ENCODE data around the gene LCE2A. TPM values are rescaled to one million over a fixed set of nuclear protein-coding genes. Genes with fewer than 3 reads are reported as not detected.

The LCE2A gene, protein sequence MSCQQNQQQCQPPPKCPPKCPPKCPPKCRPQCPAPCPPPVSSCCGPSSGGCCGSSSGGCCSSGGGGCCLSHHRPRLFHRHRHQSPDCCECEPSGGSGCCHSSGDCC
- not detected for total RNA-seq
- polyA plus RNA-seq (ENCODE audit: insufficient read depth, low read depth, low replicate concordance) = not detected
- long read RNA-seq, donor 1 = 0 reads
- long read RNA-seq, donor 2 = 0 reads
- long read RNA-seq, donor 3 = 0 reads
- long read RNA-seq, donor 4 = 0 reads
- long read RNA-seq, donor 5 = 0 reads
- long read RNA-seq, donor 6 = 0 reads
- long read RNA-seq, donor 7 = 0 reads
- long read RNA-seq, donor 8 = 0 reads
- long read RNA-seq, donor 9 = 0 reads
- long read RNA-seq, donor 10 = 0 reads

DNA sequence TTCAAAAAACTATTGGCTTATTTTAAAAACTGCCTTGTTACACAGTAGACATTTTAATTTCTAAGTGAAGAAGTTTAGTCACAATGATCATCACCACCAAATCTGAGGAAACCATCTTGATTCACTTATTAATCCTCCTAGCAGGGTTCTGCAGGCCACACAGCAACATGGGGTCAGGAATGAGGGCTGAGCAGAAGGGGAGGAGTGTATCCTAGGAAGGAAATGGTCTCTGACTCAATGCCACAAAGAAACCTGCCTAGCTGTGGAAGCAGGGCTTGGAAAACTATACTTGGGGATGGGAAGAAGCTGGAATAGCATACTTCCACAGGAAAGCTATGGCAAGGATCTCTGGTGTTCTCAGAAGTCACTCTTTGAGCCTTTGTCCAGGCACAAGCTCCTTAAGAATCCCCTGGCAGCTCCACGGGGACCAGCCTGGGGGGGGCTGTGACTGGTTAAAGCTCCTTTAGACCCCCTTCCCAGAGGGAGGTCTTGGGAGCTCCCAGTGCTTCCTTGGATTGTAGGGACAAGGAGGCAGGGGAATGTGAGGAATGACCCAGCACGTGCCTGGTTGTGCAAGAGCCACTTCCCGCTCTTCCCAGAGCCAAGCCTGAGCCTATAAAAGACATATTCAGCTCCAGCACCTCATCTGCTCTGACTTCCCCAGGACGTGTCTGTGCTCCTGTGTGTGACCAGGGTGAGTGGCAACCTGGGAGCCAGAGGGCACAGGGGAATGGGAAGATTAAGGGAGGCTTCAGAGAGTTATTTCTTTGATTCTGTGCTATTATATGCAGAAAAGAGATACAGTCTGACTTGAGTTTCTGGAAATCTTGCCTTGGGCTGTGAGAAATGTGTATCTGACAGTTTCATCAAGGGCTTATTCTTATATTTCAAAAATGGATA lies at the start of gene LCE2A:
LCE2A (plus strand) TSS at position 645 of the 900 bp plus-strand sequence. CDS start 557 bp downstream, outside the sequence.
- Histone ChIP-seq H3K27me3 (ENCODE audit: control insufficient read depth, insufficient read depth, low read length) (no peaks in the 10 kb centered on the region), H3K27ac (ENCODE audit: low read depth in 2 of 2, low read length in 2 of 2) (no peak within 1 kb of the TSS), H3K4me3 (ENCODE audit: low read length in 3 of 3) (no peak within 1 kb of the TSS), H3K9ac (ENCODE audit: low read length in 3 of 3) (no peak within 1 kb of the TSS), H3K9me3 (ENCODE audit: control insufficient read depth in 2 of 3, insufficient read depth in 1 of 3, low read length in 3 of 3) (no peaks in the 10 kb centered on the region), H3K4me1 (ENCODE audit: control insufficient read depth in 2 of 3, insufficient read depth in 2 of 3, low read depth in 1 of 3, low read length in 3 of 3) (no peaks in the 10 kb centered on the region), H3K36me3 (ENCODE audit: control insufficient read depth in 2 of 3, insufficient read depth in 3 of 3, low read length in 3 of 3) (no peaks in the 10 kb centered on the region)
- intact Hi-C loops (cut with DNase I) = no loop called here
- FAIRE-seq (no peak), DNase-seq (no peak)
- TF ChIP-seq, protein P1, sequence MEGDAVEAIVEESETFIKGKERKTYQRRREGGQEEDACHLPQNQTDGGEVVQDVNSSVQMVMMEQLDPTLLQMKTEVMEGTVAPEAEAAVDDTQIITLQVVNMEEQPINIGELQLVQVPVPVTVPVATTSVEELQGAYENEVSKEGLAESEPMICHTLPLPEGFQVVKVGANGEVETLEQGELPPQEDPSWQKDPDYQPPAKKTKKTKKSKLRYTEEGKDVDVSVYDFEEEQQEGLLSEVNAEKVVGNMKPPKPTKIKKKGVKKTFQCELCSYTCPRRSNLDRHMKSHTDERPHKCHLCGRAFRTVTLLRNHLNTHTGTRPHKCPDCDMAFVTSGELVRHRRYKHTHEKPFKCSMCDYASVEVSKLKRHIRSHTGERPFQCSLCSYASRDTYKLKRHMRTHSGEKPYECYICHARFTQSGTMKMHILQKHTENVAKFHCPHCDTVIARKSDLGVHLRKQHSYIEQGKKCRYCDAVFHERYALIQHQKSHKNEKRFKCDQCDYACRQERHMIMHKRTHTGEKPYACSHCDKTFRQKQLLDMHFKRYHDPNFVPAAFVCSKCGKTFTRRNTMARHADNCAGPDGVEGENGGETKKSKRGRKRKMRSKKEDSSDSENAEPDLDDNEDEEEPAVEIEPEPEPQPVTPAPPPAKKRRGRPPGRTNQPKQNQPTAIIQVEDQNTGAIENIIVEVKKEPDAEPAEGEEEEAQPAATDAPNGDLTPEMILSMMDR (IDR thresholded peaks at IDR 0.05; ENCODE audit: borderline replicate concordance, extremely low read depth, insufficient read depth) = no peak

DNA sequence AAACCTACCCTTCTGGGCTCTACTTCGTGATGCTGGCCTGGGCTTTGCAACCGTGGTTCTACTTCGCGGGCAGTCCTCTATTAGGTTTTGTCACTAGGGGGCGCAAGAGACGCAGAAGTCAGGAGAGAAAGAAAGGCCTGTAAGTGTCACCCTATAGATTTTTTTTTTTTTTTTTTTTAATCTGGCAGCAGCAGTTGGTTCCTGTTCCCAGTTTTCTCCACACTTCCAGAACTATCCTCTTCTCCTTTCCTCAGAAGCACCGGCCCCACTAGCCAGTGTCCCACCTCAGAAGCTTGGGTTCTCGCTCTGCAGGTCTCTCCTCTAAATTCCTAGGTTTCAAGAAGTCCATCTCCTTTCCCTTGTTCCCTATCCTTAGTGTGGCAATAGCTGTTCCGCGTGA lies 44.0 kb upstream of the LCE2A start:
- TF ChIP-seq, protein P1 (IDR thresholded peaks at IDR 0.05; ENCODE audit: borderline replicate concordance, extremely low read depth, insufficient read depth) = peak; percentile 50
- Histone ChIP-seq H3K36me3 (ENCODE audit: control insufficient read depth in 2 of 3, insufficient read depth in 3 of 3, low read length in 3 of 3) (no peaks in the 10 kb centered on the region), H3K4me3 (ENCODE audit: low read length in 3 of 3) (no peak overlapping the region), H3K27ac (ENCODE audit: low read depth in 2 of 2, low read length in 2 of 2) (no peak overlapping the region), H3K4me1 (ENCODE audit: control insufficient read depth in 2 of 3, insufficient read depth in 2 of 3, low read depth in 1 of 3, low read length in 3 of 3) (no peaks in the 10 kb centered on the region), H3K27me3 (ENCODE audit: control insufficient read depth, insufficient read depth, low read length) (no peaks in the 10 kb centered on the region), H3K9ac (ENCODE audit: low read length in 3 of 3) (no peak overlapping the region), H3K9me3 (ENCODE audit: control insufficient read depth in 2 of 3, insufficient read depth in 1 of 3, low read length in 3 of 3) (no peaks in the 10 kb centered on the region)
- peak in 4 of 5 donors; percentile 51 to 79 (median 66) for DNase-seq
- intact Hi-C loops (cut with DNase I) = no loop called here
- FAIRE-seq = no peak

DNA sequence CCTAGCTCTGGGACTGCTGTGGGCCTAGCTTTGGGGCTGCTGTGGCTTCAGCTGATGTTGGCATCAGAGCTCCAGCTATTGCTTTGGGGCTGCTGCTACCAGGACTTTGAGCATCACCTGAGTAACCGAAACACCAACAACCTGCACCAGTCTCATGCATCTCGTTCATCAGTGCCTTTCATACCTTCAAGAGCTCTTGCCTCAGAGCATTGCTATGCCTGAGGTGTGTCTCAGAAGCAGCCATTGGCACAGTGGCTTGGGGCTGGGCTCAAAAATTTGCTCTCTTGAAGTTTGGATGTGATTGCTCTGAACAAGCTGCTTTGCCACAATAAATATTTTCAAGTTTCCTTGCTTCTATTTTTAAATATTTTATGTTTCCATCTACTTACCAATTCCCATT lies 41.7 kb upstream of the LCE2A start:
- intact Hi-C loops (cut with DNase I) = no loop called here
- Histone ChIP-seq H3K27me3 (ENCODE audit: control insufficient read depth, insufficient read depth, low read length) (no peaks in the 10 kb centered on the region), H3K4me3 (ENCODE audit: low read length in 3 of 3) (no peak overlapping the region), H3K27ac (ENCODE audit: low read depth in 2 of 2, low read length in 2 of 2) (no peak overlapping the region), H3K4me1 (ENCODE audit: control insufficient read depth in 2 of 3, insufficient read depth in 2 of 3, low read depth in 1 of 3, low read length in 3 of 3) (no peaks in the 10 kb centered on the region), H3K9me3 (ENCODE audit: control insufficient read depth in 2 of 3, insufficient read depth in 1 of 3, low read length in 3 of 3) (no peaks in the 10 kb centered on the region), H3K9ac (ENCODE audit: low read length in 3 of 3) (no peak overlapping the region), H3K36me3 (ENCODE audit: control insufficient read depth in 2 of 3, insufficient read depth in 3 of 3, low read length in 3 of 3) (no peaks in the 10 kb centered on the region)
- FAIRE-seq = no peak
- DNase-seq = no peak
- TF ChIP-seq, protein P1 (IDR thresholded peaks at IDR 0.05; ENCODE audit: borderline replicate concordance, extremely low read depth, insufficient read depth) = no peak

Data from kidney (tissue), 22 donors.